Osteocyte (in vitro differentiated cells): Measurements from ENCODE around the gene SDCBP2. TPM values are rescaled to one million over a fixed set of nuclear protein-coding genes. Genes with fewer than 3 reads are reported as not detected.

ENCODE experiments used
- DNase-seq: peaks from one replicate; pipeline ENCODE4 v3.0.0; 2021; ENCODE audit warnings: mixed read lengths; ENCODE audit not compliant: unreplicated experiment; ENCODE audit errors: extremely low spot score
- H3K27ac Mint-ChIP-seq: one replicate; pipeline ENCODE4 v1.8.0; 2021; ENCODE audit warnings: mild to moderate bottlenecking, mixed read lengths; ENCODE audit not compliant: unreplicated experiment
- H3K27me3 Mint-ChIP-seq: one replicate; pipeline ENCODE4 v1.8.0; 2021; ENCODE audit warnings: mixed read lengths; ENCODE audit not compliant: unreplicated experiment
- H3K36me3 Mint-ChIP-seq: one replicate; pipeline ENCODE4 v1.8.0; 2021; ENCODE audit warnings: mixed read lengths; ENCODE audit not compliant: unreplicated experiment
- H3K4me1 Mint-ChIP-seq: one replicate; pipeline ENCODE4 v1.8.0; 2021; ENCODE audit warnings: mixed read lengths; ENCODE audit not compliant: unreplicated experiment
- H3K4me3 Mint-ChIP-seq: one replicate; pipeline ENCODE4 v1.8.0; 2021; ENCODE audit warnings: mild to moderate bottlenecking, moderate library complexity, mixed read lengths; ENCODE audit not compliant: unreplicated experiment
- H3K9me3 Mint-ChIP-seq: one replicate; pipeline ENCODE4 v1.8.0; 2021; ENCODE audit warnings: mixed read lengths; ENCODE audit not compliant: unreplicated experiment
- total RNA-seq: library from RNA; stranded (reverse); gene quantifications from 2 replicates; pipeline ENCODE4 v1.2.1, GENCODE V29; 2021
- TF ChIP-seq, protein P1 (sequence below): fragments of 200-600 bp; sonication (generic); IDR thresholded peaks from 2 replicates; pipeline ENCODE4 v1.5.0; 2021; ENCODE audit warnings: antibody characterized with exemption, mild to moderate bottlenecking, moderate library complexity

Gene SDCBP2
- total RNA-seq, 1 donor from 2014 or later: 0.97 TPM

DNA sequence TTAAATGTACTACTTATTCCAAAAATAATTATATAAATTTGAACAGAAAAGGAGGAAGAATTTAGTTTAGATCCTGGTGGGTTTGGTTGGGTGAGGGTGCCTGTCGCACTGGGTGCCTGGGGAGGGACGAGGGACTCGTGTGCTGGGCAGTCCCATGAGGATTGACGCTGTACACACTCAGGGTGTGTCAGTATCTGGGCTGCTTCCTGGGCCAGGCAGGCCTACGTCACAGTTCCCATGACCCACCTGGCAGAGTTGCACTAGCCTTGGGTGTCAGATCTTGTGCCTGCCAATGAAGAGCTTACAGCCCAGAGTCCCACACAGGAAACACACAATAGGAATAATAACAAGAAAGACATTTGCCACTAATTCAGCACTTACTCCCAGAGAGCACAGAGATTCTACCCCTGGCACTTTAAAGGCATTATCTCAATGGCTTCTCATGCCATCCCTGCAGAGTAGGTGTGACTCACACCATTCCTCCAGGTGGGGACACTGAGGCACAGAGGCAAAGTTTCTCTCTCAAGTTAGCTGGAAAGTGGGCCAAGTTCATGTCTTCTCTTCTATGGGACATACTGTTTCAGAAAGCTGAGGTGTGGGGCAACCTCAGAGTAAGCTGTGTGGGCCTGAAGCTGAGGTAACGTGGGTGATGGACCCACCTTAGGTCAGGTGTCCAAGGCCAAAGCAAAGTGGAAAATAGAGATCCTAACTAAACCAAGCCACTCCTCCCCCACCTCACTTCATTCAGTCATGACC is 1.3 kb upstream of the SDCBP2 start:
- no peak overlapping the region for H3K27ac Mint-ChIP-seq
- TF ChIP-seq, protein P1, sequence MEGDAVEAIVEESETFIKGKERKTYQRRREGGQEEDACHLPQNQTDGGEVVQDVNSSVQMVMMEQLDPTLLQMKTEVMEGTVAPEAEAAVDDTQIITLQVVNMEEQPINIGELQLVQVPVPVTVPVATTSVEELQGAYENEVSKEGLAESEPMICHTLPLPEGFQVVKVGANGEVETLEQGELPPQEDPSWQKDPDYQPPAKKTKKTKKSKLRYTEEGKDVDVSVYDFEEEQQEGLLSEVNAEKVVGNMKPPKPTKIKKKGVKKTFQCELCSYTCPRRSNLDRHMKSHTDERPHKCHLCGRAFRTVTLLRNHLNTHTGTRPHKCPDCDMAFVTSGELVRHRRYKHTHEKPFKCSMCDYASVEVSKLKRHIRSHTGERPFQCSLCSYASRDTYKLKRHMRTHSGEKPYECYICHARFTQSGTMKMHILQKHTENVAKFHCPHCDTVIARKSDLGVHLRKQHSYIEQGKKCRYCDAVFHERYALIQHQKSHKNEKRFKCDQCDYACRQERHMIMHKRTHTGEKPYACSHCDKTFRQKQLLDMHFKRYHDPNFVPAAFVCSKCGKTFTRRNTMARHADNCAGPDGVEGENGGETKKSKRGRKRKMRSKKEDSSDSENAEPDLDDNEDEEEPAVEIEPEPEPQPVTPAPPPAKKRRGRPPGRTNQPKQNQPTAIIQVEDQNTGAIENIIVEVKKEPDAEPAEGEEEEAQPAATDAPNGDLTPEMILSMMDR: no peak

DNA sequence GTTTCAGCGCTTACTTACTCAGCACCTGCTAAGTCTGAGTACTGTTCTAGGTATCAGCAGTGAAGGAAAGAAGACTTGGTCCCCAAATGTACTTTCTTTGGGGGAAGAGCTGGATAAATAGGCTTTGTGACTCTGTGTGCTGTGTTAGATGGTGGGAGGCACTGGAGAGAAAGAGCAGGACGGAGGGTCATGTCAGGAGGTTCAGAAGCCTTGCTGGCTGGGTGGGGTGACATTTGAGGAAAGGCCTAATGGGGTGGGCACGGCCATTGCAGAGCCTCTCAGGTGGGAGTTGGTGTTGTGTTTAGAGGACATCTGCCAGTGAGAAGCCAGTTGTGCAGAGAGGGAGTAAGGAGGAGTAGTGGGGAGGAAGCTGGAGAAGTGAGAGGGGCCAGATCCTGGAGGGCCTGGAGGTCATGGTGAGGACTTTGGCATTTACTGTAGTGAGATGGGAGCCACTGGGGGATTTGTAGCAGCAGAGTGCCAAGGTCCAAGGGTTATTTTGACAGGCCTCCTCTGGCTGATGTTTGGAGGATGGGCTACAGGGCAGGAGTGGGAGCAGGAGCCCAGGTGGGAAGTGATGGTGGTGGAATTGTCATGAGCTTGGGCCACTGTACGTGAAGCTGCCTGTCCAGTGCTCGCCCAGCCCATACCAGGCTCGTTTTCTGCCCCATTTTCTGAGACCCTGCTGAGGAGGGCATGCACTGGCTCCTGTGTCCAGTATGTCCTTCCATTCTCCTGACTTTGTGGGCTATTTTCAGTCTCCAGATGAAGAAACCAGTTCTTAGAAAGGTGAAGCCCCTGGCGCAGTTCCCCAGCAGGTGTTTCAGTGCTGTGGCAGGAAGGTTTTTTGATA is 886 bp downstream of the SDCBP2 start:
- no peaks in the 10 kb centered on the region for H3K9me3 Mint-ChIP-seq
- H3K4me1 Mint-ChIP-seq: peaks cover 8% of the 10 kb centered on the region
- TF ChIP-seq, protein P1: no peak
- peak; percentile 73 for DNase-seq
- H3K36me3 Mint-ChIP-seq: peaks cover 2% of the 10 kb centered on the region
- no peaks in the 10 kb centered on the region for H3K27me3 Mint-ChIP-seq
- peak overlapping the region; percentile 52 for H3K27ac Mint-ChIP-seq
- no peak overlapping the region for H3K4me3 Mint-ChIP-seq

More for the DNA sequence above, 1.3 kb upstream of the SDCBP2 start:
- Mint-ChIP-seq H3K4me1 (peaks cover 8% of the 10 kb centered on the region), H3K4me3 (no peak overlapping the region), H3K27me3 (no peaks in the 10 kb centered on the region), H3K36me3 (peaks cover 5% of the 10 kb centered on the region), H3K9me3 (no peaks in the 10 kb centered on the region)
- peak; percentile 64 for DNase-seq

DNA sequence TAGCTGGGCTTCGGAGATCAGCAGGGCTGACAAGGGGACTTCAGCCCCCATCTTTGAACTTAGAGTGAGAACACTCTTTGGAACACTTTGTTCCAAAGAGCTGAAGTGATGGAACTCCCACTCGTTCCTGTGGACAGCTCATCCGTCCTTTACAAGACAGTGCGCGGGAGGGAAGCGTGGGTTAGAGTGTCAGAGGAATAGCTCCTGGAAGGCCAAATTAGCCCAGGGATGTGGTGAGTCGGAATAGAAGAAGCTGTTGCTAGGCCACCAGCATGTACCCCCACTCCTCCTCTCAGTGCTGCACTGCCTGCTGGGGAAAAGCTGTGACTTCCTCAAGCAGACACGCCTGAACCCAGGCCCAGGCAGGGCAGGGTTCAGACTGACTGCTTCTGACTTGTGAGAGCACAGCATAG is 1.7 kb downstream of the SDCBP2 start:
- DNase-seq: peak; percentile 44
- Mint-ChIP-seq H3K36me3 (peaks cover 2% of the 10 kb centered on the region), H3K4me1 (peaks cover 8% of the 10 kb centered on the region), H3K4me3 (no peak overlapping the region), H3K9me3 (no peaks in the 10 kb centered on the region), H3K27me3 (no peaks in the 10 kb centered on the region), H3K27ac (peak overlapping the region; percentile 12)
- TF ChIP-seq, protein P1: no peak

DNA sequence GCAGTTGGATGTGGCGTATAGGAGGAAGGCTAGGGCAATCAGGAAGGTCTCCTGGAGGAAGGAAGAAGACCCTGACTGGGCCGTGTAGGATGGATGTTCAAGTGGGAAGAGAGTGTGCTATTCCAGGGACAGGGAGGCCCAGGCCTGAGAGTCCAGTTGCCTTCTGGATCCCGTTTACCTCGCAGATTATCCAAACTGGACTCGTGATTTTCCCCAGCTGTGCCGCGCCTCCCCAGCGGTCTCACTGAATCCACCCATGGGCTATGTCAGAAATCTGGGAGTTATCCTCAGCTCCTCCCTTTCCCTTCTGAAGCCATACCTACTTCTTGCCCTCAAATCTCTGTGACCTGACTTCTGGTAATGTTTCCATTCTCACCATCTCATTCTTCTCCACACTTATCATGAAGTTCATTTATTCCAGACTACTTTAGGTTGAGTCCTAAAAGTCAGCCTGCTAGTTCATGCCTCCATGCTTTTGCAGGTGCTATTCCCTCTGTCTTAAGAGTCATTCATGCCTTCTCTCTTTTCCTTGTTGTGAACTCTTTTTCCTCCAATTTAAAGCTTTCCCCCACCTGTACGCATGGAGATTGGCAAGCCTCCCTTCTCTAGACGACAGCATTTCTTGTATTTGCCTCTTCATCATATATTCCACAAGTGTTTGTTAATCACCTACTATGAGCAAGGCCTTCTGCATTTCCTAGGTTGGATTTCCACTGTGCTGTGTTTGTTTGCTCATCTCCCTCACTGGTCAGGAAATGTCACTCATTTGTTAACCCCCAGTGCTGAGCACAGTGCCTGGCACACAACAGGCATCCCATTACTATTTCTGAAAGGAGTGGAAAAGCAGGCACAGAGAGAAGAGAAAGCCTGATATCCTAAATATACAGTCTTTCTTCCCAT is 2.7 kb downstream of the SDCBP2 start:
- peak; percentile 44 for DNase-seq
- Mint-ChIP-seq H3K9me3 (no peaks in the 10 kb centered on the region), H3K4me3 (no peak overlapping the region), H3K36me3 (no peaks in the 10 kb centered on the region), H3K4me1 (peaks cover 8% of the 10 kb centered on the region), H3K27me3 (no peaks in the 10 kb centered on the region), H3K27ac (no peak overlapping the region)
- TF ChIP-seq, protein P1: no peak
